GM23338 (cell line): ENCODE data around the gene GGT5. TPM values are rescaled to one million over a fixed set of nuclear protein-coding genes. Genes with fewer than 3 reads are reported as not detected.

Source experiments
- ATAC-seq: fragments of 200-7000 bp; cut with Tn5 transposase; 3 replicates; pipeline ENCODE4 v1.9.1; 2020
- DNase-seq: peaks from one replicate; pipeline ENCODE4 v3.0.0-alpha.2; 2015; ENCODE audit warnings: low spot score
- H2AFZ ChIP-seq: fragments of 200-600 bp; sonication (generic); 2 replicates; pipeline ENCODE4 v1.8.0; 2016; ENCODE audit warnings: antibody characterized with exemption, mild to moderate bottlenecking, moderate library complexity
- H3F3A ChIP-seq: fragments of 200-600 bp; sonication (generic); replicated peaks from 2 replicates; pipeline ENCODE4 v1.8.0; 2017; ENCODE audit warnings: antibody characterized with exemption, mixed run types, low read depth
- H3K27ac ChIP-seq: fragments of 200-600 bp; sonication (generic); 2 replicates; pipeline ENCODE4 v1.6.1; 2016; ENCODE audit warnings: low read depth
- H3K27me3 ChIP-seq: fragments of 200-600 bp; sonication (generic); 2 replicates; pipeline ENCODE4 v1.8.0; 2016; ENCODE audit warnings: mild to moderate bottlenecking, mixed run types, moderate library complexity; ENCODE audit not compliant: insufficient read depth
- H3K36me3 ChIP-seq: fragments of 200-600 bp; sonication (generic); 2 replicates; pipeline ENCODE4 v1.8.0; 2016; ENCODE audit warnings: mild to moderate bottlenecking; ENCODE audit not compliant: insufficient read depth
- H3K4me1 ChIP-seq: fragments of 200-600 bp; sonication (generic); 2 replicates; pipeline ENCODE4 v1.8.0; 2016; ENCODE audit warnings: mild to moderate bottlenecking, moderate library complexity; ENCODE audit not compliant: insufficient read depth
- H3K4me2 ChIP-seq: fragments of 200-600 bp; sonication (generic); 2 replicates; pipeline ENCODE4 v1.7.1; 2017; ENCODE audit warnings: mixed run types
- H3K4me3 ChIP-seq: fragments of 200-600 bp; sonication (generic); 2 replicates; pipeline ENCODE4 v1.6.1; 2016; ENCODE audit warnings: mixed run types
- H3K79me2 ChIP-seq: fragments of 200-600 bp; sonication (generic); replicated peaks from 2 replicates; pipeline ENCODE4 v1.8.0; 2017; ENCODE audit warnings: mild to moderate bottlenecking; ENCODE audit not compliant: insufficient read depth
- H3K9me2 ChIP-seq: fragments of 200-600 bp; sonication (generic); 2 replicates; pipeline ENCODE4 v1.8.0; 2017; ENCODE audit not compliant: insufficient read depth
- H4K20me1 ChIP-seq: fragments of 200-600 bp; sonication (generic); replicated peaks from 2 replicates; pipeline ENCODE4 v1.8.0; 2017; ENCODE audit warnings: mild to moderate bottlenecking; ENCODE audit not compliant: insufficient read depth
- H3K27ac Mint-ChIP-seq: 2 replicates; pipeline ENCODE4 v1.8.0; 2020; ENCODE audit warnings: inconsistent platforms, mild to moderate bottlenecking, moderate library complexity, mixed read lengths
- H3K27me3 Mint-ChIP-seq: 3 replicates; pipeline ENCODE4 v1.8.0; 2022; ENCODE audit warnings: low read depth, mild to moderate bottlenecking, moderate library complexity, mixed read lengths, inconsistent platforms; ENCODE audit not compliant: insufficient read depth, poor library complexity
- H3K36me3 Mint-ChIP-seq: 3 replicates; pipeline ENCODE4 v1.8.0; 2021; ENCODE audit warnings: low read depth, mild to moderate bottlenecking, inconsistent platforms, moderate library complexity, mixed read lengths
- H3K4me1 Mint-ChIP-seq: 3 replicates; pipeline ENCODE4 v1.8.0; 2020; ENCODE audit warnings: mild to moderate bottlenecking, inconsistent platforms, mixed read lengths
- H3K4me3 Mint-ChIP-seq: 3 replicates; pipeline ENCODE4 v1.8.0; 2021; ENCODE audit warnings: moderate library complexity, mild to moderate bottlenecking, inconsistent platforms, mixed read lengths
- H3K9me3 Mint-ChIP-seq: 3 replicates; pipeline ENCODE4 v1.8.0; 2020; ENCODE audit warnings: moderate library complexity, mild to moderate bottlenecking, inconsistent platforms, mixed read lengths
- CREB1 ChIP-seq: fragments of 250-450 bp; sonication (Bioruptor Pico); IDR thresholded peaks from 2 replicates; pipeline ENCODE4 v1.5.0; 2020; ENCODE audit warnings: low read depth, mild to moderate bottlenecking, moderate library complexity
- CTCF ChIP-seq, 2 experiments: fragments of 200-600 bp in 1 of 2; sonication (generic) in 1 of 2; conservative IDR thresholded peaks; 2 replicates each; pipeline versions ENCODE4 v1.5.1 to v1.6.1; 2016 to 2017; ENCODE audit warnings: antibody characterized with exemption in 2 of 2, low read depth in 2 of 2, mild to moderate bottlenecking in 2 of 2, moderate library complexity in 1 of 2
- ETS1 ChIP-seq: IDR thresholded peaks from 2 replicates; pipeline ENCODE4 v1.6.1; 2016; ENCODE audit warnings: antibody characterized with exemption
- EZH2 ChIP-seq: fragments of 200-600 bp; sonication (generic); IDR thresholded peaks from one replicate; pipeline ENCODE4 v1.8.0; 2017; ENCODE audit warnings: antibody characterized with exemption, mild to moderate bottlenecking, low read depth; ENCODE audit not compliant: unreplicated experiment
- JUNB ChIP-seq: IDR thresholded peaks from one replicate; pipeline ENCODE4 v1.6.1; 2016; ENCODE audit warnings: antibody characterized with exemption; ENCODE audit not compliant: unreplicated experiment
- NANOG ChIP-seq: IDR thresholded peaks from 2 replicates; pipeline ENCODE4 v1.6.1; 2016; ENCODE audit warnings: antibody characterized with exemption, borderline replicate concordance
- STAT1 ChIP-seq: IDR thresholded peaks from one replicate; pipeline ENCODE4 v1.6.1; 2016; ENCODE audit warnings: antibody characterized with exemption; ENCODE audit not compliant: unreplicated experiment
- ZNF462 ChIP-seq: fragments of 250-450 bp; sonication (Bioruptor Pico); IDR thresholded peaks from 2 replicates; pipeline ENCODE4 v1.5.0; 2020; ENCODE audit warnings: mild to moderate bottlenecking, moderate library complexity
- polyA plus RNA-seq: library from polyadenylated mRNA; unstranded; fragments of >200 nt; fragmentation: Nextera tagmentation; extraction: Ambion mirVana; gene quantifications from 2 replicates; pipeline ENCODE4 v1.2.1, GENCODE V29; 2016
- total RNA-seq: library from RNA; depleted of rRNA; stranded (reverse); fragments of >200 nt; shearing (Covaris generic); gene quantifications from 2 replicates; pipeline ENCODE4 v1.2.3, GENCODE V29; 2014

Gene GGT5
- total and polyA plus RNA-seq, 2 experiments from 2014 or later, result not detected

GRCh38 chr22:24207264-24208011, 37.4 kb downstream of the GGT5 start:
- no peak overlapping the region; the same call in 1 of the 2 replicates for H3K27ac ChIP-seq
- no peak for ATAC-seq

More at GRCh38 chr22:24207264-24208011, 37.4 kb downstream of the GGT5 start:
- H3K9me3 Mint-ChIP-seq, result peaks cover 21% of the 10 kb centered on the region
- Histone ChIP-seq H3K4me1 (peaks cover 5% of the 10 kb centered on the region; the same call in 1 of the 2 replicates), H3F3A (no peaks in the 10 kb centered on the region), H3K79me2 (no peaks in the 10 kb centered on the region), H3K27me3 (no peaks in the 10 kb centered on the region), H3K36me3 (no peaks in the 10 kb centered on the region; the same call in 1 of the 2 replicates), H3K9me2 (no peaks in the 10 kb centered on the region), H3K4me2 (no peak overlapping the region), H2AFZ (no peak overlapping the region), H3K4me3 (no peak overlapping the region), H4K20me1 (no peaks in the 10 kb centered on the region)
- peaks cover 2% of the 10 kb centered on the region for H3K27me3 Mint-ChIP-seq
- peaks cover 14% of the 10 kb centered on the region for H3K36me3 Mint-ChIP-seq
- no peak overlapping the region for H3K4me3 Mint-ChIP-seq
- H3K4me1 Mint-ChIP-seq, result peaks cover 20% of the 10 kb centered on the region
- DNase-seq, result no peak
- TF ChIP-seq ETS1, result no peak
- TF ChIP-seq ZNF462 (CRISPR knock-in tag), result no peak
- TF ChIP-seq NANOG, result no peak
- TF ChIP-seq CTCF (conservative IDR thresholded peaks at IDR 0.05; ENCODE audit: low read depth in 2 of 2), result no peak
- TF ChIP-seq STAT1, result no peak
- no peak for TF ChIP-seq EZH2
- no peak for TF ChIP-seq CREB1 (CRISPR knock-in tag)
- TF ChIP-seq JUNB, result no peak
- H3K27ac Mint-ChIP-seq, result peak overlapping the region; percentile 21; the same call in 1 of the 2 replicates
